ENCODE data around the gene MYO9A.
"Not testable (repeated sequence)": the region's sequence is repeated elsewhere in the genome, so short reads cannot be mapped to it uniquely, and the experiment has no call there.

Gene MYO9A

DNA sequence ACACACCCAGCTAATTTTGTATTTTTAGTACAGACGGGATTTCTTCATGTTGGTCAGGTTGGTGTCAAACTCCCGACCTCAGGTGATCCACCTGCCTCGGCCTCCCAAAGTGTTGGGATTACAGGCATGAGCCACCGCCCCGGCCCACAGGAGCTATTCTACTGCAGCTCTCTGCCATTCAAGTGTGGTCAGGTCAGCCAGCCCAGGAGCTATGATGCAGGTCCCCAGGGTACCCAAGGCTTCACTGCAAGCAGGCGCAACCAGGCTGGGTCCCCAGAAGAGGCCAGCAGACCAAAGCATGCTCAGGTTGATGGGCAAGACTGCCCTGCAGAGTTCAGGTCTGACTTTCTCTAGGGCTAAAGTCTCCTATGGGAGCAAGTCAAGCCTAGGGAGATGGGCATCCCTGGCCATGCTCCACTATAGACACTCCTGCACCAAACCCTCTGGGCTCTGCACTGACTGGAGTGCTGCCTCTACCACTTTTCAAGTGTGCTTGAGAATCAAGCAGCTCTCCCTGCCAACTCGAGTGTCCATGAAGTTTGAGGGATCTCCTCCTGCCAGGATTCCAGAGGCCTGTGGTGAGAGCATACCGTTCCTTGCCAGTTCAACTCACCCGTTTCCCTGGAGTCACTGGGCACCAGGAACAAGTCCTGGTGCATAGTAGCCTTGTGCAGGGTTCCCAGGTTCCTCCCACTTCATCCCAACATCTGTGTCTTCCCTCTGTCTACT lies 30.9 kb downstream of the MYO9A start:
- no peak for TF ChIP-seq CTCF (IDR thresholded peaks at IDR 0.05)
- no peak overlapping the region for H3K27ac ChIP-seq

- no peak overlapping the region for H3K27ac ChIP-seq
- TF ChIP-seq CTCF (IDR thresholded peaks at IDR 0.05) = no peak
- no peak for TF ChIP-seq ZFX (IDR thresholded peaks at IDR 0.05; ENCODE audit: borderline replicate concordance)
These were observed 31.8 kb downstream of the MYO9A start for GRCh38 chr15:72086010-72086697.

- H3K27ac ChIP-seq = no peak overlapping the region
- TF ChIP-seq ZFX (IDR thresholded peaks at IDR 0.05; ENCODE audit: borderline replicate concordance) = no peak
- TF ChIP-seq CTCF (IDR thresholded peaks at IDR 0.05) = no peak
These were observed 35.8 kb downstream of the MYO9A start for GRCh38 chr15:72082176-72082575.

DNA sequence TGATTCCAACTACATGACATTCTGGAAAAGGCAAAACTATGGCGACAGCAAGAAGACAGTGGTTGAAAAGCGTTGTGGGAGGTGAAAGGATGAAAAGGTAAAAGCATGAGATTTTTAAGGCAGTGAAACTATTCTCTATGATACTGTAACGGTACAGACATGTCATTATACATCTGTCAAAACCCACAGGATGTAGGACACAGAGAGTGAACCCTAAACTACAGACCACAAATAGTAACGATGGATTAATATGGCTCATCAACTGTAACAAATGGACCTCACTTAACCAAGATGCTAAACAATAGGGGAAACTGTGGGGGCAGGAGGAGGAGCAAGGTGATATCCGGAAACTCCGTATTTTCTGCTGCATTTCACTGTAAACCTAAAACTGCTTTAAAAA lies 39.1 kb downstream of the MYO9A start:
- no peak overlapping the region for H3K27ac ChIP-seq
- TF ChIP-seq CTCF (IDR thresholded peaks at IDR 0.05) (no peak), ZFX (IDR thresholded peaks at IDR 0.05; ENCODE audit: borderline replicate concordance) (no peak)

DNA sequence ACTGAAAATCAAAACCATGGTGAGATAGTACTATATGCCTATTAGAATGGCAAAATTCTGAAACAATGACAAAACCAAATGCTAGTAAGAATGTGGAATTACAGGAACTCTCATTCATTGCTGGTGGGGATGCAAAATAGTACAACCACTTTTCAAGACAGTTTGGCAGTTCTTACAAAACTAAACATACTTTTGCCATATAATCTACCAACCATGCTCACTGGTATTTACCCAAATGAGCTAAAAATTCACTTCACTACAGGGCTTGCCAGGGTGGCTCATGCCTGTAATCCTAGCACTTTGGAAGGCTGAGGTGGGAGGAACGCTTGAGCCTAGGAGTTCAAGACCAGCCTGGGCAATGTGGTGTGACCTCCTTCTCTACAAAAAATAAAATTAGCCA lies 40.0 kb downstream of the MYO9A start:
- no peak for TF ChIP-seq CTCF (IDR thresholded peaks at IDR 0.05)
- TF ChIP-seq ZFX (IDR thresholded peaks at IDR 0.05; ENCODE audit: borderline replicate concordance) = no peak
- H3K27ac ChIP-seq = no peak overlapping the region

- TF ChIP-seq ZFX (IDR thresholded peaks at IDR 0.05; ENCODE audit: borderline replicate concordance) (no peak), CTCF (IDR thresholded peaks at IDR 0.05) (no peak)
- H3K27ac ChIP-seq = no peak overlapping the region
These were observed 43.5 kb downstream of the MYO9A start for GRCh38 chr15:72074335-72075060.

GRCh38 chr15:72071448-72071825 lies 46.5 kb downstream of the MYO9A start:
- H3K27ac ChIP-seq = not testable (repeated sequence)

Data from 22Rv1 (cell line).